Stimulated activated CD8-positive, alpha-beta memory T cell treated with anti-CD3 and anti-CD28 coated beads, Interleukin-2, amount 100 ng/mL, for 1 hour (primary cell): ENCODE results near the gene MAPRE3.
A peak's percentile ranks its signal among the peaks of the same experiment; 100 is the strongest.
"Not testable (repeated sequence)": the region's sequence is repeated elsewhere in the genome, so short reads cannot be mapped to it uniquely, and the experiment has no call there.

ENCODE experiments used
- DNase-seq, 2 donors: peaks; one replicate each; pipeline ENCODE4 v3.0.0-alpha.2; 2020; ENCODE audit warnings: low read depth in 2 of 2

The MAPRE3 gene

DNA sequence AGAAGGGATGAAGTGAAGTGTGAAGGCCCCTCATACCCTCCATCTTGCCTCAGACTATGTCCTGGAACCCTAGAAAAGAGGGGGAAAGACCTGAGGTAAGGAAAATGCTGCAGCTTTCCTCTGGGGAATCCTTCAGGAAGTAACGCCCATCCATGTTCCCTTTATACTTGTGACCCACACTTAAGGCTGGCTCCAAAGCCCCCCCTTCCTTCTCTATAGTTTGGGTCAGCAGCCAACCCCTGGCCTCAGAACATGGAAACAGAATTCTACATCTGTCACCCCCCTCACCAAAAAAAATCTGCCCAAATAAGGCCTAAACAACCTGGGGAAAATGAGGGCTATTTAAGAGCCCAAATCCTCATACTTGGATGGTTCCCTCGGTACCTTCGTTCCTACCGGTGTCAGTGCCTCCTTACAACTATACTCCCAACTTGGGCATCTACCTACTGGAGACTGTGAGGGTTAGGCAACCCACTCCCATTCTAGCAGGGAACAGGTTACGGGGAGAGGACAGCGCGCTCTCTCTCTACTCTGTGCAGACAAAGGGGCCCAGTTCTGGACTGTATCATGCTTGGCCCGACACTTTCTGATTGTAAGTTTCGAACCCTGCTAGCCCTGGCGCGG lies 100.3 kb downstream of the MAPRE3 start:
- DNase-seq, result no peak

GRCh38 chr2:27071277-27071989 lies 101.0 kb downstream of the MAPRE3 start, which contains the start of gene OST4:
Gene OST4, minus strand, starts transcription at chr2:27071654.
- peak; percentile 74 to 79 for DNase-seq

DNA sequence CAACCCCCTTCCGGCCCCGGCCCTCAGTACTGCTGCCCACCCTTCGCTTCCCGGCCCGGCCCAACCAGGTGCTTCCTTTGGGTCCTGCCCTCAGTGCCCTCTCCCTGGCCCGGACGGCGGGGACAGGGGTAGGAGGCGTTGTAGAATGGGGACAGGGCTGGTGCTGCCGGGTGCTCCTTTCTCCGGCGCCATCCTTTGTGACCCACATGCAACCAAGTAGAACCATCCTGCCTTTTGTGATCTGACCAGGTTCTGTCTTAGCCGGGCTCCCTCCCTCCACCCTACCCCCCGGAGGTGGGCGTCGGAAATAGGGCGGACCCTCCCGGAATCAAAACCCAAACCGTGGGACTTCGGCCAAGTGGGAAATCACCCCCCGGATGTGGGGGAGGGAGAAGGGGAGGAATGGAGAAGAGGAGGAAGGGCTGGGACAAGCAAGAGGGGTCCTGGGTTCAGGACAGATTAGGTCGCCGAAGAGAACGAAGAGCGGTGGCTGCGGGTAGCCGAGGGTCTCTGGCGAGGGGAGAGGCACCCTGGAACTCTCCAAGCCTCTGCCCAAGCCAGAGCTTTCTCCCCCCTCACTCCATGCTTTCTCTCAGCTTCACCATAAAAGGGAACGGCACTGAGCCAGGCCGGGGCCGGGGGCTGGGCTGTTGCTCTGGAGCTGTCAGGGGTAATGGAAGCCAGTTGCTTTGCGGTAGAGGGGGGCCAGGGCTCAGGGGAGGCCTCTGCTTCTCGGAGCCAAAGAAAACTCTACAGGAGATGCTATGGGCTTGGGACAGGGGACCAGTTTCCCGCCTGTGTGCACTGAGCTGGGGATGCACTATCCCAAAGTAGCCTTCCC lies 101.8 kb downstream of the MAPRE3 start:
- DNase-seq, result no peak

- DNase-seq, result no peak
Measured at GRCh38 chr2:27072920-27073319, 102.5 kb downstream of the MAPRE3 start.

DNA sequence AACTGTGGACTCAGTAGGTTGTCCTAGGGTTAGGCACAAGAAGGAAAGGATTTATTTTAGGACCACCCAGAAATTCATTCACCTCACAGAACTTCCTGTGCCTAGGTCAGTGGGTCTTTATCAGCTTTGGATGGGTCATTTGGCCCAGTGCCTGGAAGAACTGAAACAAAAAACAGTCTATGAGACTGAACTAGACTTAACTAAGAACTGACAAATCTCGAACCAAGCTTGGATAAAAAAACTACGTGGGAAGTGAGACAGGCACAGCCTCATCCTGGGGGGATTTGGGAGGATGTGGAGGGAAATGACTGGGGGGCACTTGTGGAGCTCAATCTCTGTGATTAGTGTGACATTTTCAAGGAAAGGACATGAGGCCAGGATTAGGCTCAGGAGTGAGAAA lies 103.3 kb downstream of the MAPRE3 start:
- no peak for DNase-seq

DNA sequence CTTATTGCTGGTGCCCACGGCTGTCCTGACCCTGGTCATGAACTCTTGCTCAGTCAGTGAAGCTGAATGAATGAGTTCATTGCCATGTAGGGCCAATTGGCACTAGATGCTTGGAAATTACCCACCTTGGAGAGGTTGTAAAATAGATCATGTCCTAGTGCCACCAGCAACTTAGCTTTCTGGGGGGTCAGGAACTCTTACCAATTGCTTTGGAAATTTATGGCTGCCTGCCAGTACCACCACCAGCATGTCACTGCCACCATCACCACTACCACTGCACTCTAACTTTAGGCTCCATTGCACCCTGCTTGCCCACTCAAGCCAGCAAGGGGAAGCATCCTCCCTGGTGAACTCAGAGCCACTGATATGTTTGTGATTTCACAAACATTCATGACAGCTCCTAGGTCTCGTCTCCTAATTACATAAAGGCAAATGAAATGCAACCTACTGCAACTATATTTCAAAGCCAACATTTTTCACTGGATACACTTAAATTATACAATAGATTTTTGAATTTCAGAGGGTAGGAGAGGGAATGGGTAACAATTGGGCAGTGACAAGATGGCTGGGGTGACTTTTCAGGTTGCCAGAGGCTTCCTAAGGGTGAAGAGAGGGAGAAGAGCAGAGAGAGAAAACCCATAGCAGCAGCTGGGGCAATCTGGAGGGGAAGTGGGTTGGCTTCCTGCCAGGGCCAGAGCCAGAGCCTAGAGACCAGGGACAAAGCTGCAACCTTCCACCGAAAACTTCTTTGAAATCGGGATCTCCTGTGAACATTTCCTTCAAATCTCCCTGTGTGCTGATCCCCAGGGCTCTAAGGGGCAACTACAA lies 104.5 kb downstream of the MAPRE3 start:
- DNase-seq, result peak in 1 of 2 donors; percentile 32

- not testable (repeated sequence) for DNase-seq
Measured at GRCh38 chr2:27075566-27075871, 105.1 kb downstream of the MAPRE3 start.

- no peak for DNase-seq
Measured at GRCh38 chr2:27076323-27076722, 105.9 kb downstream of the MAPRE3 start.
